GM03348 (cell line): Measurements from ENCODE around the gene ST6GALNAC5.
"Not testable (repeated sequence)": the region's sequence is repeated elsewhere in the genome, so short reads cannot be mapped to it uniquely, and the experiment has no call there.

Source experiments
- DNase-seq: peaks from one replicate; pipeline ENCODE4 v3.0.0; 2012; ENCODE audit warnings: low spot score

Gene ST6GALNAC5

GRCh38 chr1:76867342-76868130 lies at the start of gene ST6GALNAC5:
ST6GALNAC5 (plus strand) TSS chr1:76867480.
- DNase-seq, result peak; percentile 59

DNA sequence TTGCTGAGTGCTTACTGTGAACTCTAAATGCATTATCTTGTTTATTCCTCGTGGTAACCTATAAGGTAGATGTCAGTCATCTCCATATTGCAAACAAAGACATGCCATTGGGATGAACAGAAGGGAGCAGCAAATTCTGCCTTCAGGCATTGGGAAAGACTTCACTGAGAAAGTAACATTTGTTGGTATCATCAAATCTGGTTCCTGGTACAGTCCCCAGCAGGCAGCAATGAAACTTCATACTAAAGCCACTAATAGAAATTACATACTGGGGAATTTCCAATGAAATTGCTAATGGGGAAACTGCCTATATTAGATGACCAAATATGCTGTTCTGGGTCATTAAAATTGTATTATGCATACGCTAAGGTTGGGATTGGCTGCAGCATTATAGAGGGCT lies 47.3 kb upstream of the ST6GALNAC5 start:
- no peak for DNase-seq

GRCh38 chr1:76822961-76823360 lies 44.3 kb upstream of the ST6GALNAC5 start:
- not testable (repeated sequence) for DNase-seq

DNA sequence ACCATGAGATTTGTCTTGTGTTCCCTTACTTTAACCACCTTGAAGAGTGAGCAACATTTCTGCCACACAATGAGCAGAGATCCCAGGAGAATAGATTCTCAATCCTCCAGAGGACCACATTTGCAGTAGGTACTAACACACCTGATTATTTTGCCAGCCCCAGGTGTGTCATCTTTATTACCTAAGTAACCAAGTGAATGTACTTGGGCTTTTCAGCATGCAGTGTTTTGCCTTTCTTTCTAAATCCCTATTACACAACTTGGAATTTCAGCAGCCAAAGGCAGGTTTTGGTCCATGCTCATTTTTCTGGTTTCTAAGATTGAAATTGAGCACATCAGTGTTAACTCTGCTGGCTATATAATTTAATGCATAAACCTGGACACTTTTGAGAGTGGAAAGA lies 43.2 kb upstream of the ST6GALNAC5 start:
- DNase-seq, result no peak

DNA sequence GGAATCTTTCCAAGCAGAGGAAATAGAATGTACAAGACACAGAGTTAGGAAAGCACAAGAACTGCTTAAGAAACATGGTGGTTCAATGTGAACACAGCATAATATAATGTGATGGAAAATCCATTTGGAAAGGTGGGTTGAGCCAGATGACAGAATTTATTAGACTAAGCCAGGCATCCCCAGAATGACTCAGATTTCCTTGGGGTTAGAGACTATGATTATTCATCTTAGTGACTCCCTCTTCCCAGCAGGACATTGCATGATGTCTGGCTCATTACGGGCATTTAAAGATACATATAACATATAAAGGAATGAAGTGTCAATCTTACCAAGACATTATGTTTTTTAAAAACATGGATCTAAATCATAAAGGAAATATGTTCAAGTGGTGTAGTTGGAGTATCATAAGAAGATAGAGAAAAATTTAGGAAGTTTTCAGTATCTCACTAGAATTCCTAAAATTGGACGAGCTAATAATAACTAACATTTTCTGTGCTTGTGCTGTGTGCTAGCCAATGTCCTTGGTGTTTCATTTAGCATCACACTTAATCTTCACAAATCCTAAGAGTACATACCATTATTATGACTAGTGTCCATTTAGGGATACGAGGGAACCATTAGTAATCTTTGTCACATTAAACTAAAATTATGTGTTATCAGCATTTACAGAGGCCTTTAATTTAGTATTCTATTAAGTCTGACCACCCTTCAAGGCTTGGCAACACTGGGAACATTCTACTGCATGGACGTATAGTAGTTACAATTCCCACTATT lies 41.0 kb upstream of the ST6GALNAC5 start:
- DNase-seq, result peak; percentile 30

DNA sequence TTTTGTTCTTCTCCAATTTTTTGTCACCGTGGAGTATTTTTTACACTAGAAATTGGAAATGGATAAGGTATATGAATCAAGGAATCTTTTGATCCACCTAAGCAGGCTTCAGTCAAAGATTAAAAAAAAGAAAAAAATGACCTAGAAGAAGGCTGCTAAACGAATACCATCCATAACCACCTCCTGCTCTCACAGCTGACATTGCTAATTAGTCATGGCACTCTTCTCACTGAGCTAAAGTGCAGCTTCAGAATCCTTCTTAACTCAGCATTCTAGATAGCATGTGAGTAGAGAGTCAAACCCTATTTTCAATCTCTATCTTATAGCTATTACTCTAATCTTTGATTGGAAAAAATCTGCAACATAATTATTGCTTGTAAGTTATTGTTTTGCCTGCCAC lies 40.2 kb upstream of the ST6GALNAC5 start:
- DNase-seq, result no peak

DNA sequence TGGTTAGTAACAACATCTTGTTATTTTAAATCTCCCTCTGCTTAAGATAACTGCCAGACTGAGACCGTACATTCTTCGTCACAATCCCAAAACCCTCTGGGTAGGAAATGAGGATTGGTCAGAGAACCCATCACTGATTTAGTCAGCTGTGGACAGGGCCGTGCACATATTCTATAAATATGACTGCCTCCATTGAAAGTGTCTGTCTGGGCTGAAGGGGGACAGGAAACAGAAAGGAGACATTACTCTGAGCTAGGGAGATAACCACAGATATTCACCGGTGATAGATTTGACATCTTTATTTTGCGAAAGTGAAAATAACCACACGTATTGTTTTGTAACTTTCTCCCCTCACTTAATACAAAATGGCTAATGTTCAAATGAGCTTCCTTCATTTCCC lies 36.9 kb upstream of the ST6GALNAC5 start:
- DNase-seq, result no peak

GRCh38 chr1:76832521-76832920 lies 34.8 kb upstream of the ST6GALNAC5 start:
- DNase-seq, result no peak

- no peak for DNase-seq
These were observed 34.1 kb upstream of the ST6GALNAC5 start for GRCh38 chr1:76833151-76833550.

GRCh38 chr1:76833856-76834255 lies 33.4 kb upstream of the ST6GALNAC5 start:
- no peak for DNase-seq

DNA sequence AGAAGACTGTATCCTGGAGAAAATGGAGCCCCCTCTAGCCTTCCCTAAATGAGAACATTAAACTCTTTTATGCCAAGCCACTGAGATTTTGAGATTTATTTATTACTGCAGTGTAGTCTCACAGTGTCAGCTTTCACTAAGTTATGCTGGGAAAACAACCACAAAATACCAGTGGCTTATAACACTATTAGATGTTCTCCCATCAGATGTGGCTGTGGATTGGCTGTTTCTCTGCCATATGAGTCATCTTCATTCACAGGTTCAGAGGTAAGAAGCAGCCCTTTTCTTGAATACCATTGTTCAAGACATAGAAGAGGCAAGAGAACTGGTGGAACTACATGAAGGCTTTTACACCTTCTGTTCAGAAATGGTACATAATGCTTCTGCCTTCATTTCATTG lies 32.1 kb upstream of the ST6GALNAC5 start:
- DNase-seq, result peak; percentile 9

- DNase-seq, result no peak
These were observed 27.0 kb upstream of the ST6GALNAC5 start for GRCh38 chr1:76840278-76840677.

DNA sequence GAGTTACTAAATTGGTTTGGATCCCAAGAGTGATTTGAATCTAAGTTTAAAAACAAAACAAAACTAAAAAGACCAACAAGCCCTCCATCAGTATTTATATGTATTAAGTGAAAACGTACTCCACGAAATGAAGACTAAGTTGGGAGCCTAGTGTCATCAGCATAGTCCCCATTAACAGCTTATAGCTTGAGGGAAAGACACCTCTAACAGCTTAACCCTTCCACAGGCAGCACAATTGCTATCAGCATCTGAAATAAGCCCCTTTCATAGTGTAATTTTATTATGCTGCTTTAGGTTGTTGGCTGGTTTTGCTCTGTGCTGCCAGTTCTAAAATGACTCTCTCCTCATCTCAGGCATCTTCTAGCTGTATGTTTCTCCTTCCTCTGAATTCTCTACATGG lies 25.8 kb upstream of the ST6GALNAC5 start:
- DNase-seq, result no peak

- DNase-seq, result no peak
These were observed 23.3 kb upstream of the ST6GALNAC5 start for GRCh38 chr1:76843821-76844464.

- DNase-seq, result no peak
These were observed 13.0 kb upstream of the ST6GALNAC5 start for GRCh38 chr1:76854255-76854654.

DNA sequence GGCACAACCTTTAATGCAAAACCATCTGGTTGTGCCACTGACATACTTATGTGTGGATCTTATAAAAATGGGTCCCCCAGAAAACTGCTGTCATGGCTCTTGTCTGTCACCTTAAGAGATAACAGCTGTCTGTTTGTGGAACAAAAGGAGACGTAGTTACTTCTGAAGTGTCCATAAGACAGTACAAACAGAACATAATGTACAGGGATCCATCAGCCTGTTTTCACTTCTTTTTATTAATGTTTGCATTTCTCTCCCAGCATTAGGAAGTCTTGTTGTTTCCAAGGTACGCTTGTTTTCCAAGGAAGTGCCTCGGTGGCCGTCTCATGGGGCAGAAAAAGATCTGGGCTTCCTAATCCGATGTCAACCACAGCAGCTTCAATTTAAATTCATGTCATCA lies 11.2 kb upstream of the ST6GALNAC5 start:
- no peak for DNase-seq

- DNase-seq, result no peak
These were observed 10.1 kb upstream of the ST6GALNAC5 start for GRCh38 chr1:76857138-76857537.

DNA sequence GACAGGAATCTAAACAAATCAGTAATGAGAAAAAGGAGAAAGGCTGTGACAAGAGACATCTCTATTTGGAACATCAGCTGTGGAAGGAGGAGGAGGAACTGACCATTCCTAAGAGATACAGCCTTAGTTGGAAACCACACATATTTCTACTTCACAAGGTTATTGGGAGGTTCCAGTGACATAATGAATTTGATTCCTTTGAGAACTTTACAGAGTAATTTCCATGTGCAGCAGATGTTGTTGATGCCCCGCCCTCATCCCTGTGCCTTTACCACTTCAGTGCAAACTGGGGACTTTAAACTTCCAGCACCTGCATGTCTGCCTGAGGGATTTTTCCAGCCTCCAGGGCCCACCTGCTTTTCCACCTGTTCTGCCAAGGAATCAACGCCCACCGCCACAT lies 9.3 kb upstream of the ST6GALNAC5 start:
- DNase-seq, result no peak

DNA sequence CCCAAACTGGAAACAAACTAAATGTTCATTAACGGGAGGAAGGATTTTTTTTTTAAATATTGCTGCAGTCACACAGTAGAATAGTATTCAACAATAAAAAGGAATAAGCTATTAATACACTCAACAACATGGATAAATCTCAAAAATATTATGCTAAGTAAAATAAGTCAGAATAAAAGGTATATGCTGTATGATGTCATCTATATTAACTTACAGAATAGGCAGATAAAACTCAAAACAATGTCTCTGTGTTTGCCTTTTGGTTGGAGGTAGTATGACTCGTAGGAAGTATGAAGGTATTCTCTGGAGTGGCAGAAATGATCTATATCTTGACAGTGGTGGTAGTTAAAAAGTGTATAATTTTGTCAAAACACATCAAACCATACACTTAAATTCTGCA lies 6.1 kb upstream of the ST6GALNAC5 start:
- DNase-seq, result no peak

GRCh38 chr1:76862447-76862846 lies 4.8 kb upstream of the ST6GALNAC5 start:
- DNase-seq, result peak; percentile 76

DNA sequence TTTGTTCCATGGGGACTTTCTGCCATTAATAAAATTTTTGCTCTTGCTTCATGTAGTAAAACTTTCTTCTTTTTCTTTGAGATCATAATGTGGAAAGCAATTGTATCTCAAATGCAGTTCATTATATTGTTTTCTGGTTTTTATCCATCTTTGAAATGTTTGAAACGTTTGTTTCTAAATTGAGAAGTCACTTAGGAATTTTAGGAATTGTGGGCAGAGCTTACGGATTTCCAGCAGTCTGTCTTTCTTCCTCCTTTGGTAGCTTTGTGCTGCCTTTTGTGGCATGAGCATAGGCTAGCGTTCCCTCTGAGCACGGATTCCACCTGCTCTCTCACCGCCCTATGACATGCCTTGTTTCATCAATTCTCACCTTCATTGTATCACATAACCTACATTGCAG lies 2.9 kb upstream of the ST6GALNAC5 start:
- peak; percentile 46 for DNase-seq

DNA sequence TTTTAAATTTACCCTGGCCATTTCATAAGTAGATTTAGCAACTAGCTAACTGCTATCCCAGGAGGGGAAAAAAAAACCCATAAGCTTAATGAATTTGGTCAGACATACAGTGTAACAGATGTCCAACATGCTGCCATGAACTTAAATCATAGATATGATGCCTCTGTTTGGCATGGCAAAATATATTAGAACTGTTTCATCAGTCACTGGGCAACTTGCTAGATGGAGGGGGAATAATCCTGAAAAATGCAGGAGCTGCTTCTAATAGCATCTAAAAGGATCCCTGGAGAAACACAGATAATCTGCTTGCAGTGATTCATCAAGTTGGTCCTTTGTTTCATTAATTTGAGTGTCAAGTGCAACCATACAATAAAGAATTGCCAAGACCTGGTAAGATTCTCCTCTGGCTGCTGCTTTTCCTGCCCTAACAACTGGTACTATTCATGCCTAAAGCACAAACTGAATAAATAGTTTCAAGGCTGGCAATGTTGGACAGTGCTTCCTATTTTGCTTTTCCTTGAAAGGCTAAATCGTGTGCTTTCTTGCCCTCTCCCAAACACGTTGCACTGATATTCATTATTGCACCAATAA lies 1.5 kb upstream of the ST6GALNAC5 start:
- DNase-seq, result peak; percentile 11

DNA sequence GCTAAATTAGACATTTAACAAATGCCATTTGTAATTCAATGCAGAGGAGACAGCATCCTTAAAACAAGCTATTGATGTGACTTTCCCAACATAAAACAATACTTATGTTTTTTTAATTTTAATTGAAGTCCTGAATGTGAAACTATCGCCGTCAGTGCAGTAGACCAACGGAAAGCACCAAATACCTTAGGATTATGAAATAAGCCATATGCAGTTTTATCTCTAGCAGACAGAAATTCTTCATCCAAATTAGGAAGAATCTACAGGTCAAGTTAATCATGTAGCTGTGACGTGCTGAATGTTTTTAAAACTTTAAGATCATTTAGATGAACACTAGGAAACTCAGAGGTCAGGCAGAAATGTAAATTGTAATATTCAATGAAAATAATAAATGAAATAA lies 714 bp upstream of the ST6GALNAC5 start:
- no peak for DNase-seq
